Stimulated activated CD8-positive, alpha-beta memory T cell treated with anti-CD3 and anti-CD28 coated beads, Interleukin-12 subunit alpha, Interleukin-12 subunit beta, amount 100 ng/mL, for 24 hours (primary cell): ENCODE results near the gene WDR81.

ENCODE experiments used
- DNase-seq: peaks from one replicate; pipeline ENCODE4 v3.0.0-alpha.2; 2020; ENCODE audit errors: extremely low read depth

WDR81 gene

DNA sequence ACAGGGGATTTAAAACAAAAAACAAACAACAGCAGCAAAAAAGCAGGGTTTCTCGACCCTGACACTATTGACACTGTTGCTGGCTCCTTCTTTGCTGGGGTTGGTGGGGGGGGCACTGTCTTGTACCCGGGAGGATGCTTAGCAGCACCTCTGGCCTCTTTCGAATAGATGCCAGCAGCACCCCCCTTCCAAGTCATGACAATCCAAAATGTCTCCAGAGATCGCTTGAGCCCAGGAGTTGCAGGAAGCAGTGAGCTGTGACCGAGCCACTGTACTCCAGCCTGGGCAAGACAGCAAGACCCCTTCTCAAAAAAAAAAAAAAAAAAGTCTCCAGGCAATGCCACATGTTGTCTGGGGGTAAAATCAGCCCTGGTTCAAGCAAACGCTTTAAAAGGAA, 57.7 kb downstream of the WDR81 start:
- DNase-seq, result no peak

DNA sequence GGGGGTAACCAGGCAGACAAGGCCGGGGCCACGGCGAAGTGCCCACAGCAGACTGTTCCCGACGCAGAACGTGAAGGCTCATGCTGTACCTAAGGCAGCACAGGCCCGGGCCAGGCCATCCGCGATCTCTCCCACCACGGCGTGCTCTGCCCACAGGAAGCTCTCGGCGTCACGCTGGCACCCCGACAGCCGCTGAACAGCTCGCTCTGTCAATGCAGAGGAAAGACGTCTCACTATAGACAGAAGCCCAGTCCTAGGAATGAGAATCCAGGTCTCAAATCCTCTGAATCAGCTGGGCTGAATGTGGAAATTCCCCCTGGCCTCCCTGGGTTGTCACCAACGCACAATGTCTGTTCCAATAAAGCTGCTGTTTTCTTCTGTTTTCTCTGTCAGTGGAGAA, 58.8 kb downstream of the WDR81 start:
- DNase-seq, result no peak

DNA sequence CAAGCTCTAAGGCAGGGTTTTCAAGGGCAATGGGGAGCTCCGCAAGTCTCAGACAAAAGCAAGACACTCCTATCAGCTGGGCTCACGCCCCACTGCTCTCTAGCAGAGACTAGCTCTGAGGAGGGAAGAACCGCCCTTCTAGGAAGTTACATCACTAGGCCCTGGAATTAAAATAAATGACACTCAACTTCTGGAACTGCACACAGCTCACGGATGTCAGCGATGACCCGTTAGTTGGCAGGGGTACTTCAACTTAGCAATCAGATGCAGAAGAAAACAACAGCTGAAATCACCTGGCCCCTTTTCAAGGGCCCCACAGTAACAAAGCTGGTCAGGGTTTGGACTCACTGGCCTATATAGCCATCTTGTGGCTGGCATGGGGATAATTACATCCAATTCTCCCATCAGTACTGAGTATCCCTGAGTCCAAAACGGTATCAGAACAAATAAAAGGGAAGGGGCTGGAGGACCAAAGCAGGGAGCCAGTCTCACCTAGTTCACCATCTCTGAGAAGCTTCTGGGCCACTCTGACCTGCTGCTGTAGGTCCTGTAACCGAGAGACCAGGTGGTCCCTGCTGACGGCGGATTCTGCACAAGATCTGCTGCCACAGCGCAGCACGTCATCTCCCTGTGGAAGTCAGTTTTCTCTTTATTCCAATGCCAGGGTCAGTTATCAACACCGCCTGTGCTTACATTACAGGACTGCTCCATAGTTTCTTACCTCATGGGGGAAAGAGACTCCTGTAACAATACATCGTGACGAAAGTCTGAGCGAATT, 59.5 kb downstream of the WDR81 start:
- no peak for DNase-seq

DNA sequence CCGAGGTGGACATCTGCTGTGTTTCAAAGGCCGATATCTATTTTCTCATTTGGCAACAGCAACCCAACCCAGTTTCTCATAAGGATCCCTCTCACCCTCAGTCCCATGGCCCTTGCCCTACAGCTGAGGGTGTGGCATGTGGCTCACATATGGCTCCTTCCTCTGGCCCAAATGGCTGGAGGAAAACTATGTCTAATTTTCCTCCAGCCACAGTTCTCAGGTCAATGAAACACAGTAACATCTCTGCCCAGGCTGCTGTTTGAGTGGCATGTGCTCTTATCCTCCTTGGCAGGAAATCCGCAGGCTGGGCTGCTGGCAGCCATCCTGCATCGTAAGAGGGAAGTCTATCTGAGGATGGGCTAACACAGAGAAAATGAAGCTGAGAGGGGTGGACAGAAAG, 61.4 kb downstream of the WDR81 start:
- DNase-seq, result no peak

DNA sequence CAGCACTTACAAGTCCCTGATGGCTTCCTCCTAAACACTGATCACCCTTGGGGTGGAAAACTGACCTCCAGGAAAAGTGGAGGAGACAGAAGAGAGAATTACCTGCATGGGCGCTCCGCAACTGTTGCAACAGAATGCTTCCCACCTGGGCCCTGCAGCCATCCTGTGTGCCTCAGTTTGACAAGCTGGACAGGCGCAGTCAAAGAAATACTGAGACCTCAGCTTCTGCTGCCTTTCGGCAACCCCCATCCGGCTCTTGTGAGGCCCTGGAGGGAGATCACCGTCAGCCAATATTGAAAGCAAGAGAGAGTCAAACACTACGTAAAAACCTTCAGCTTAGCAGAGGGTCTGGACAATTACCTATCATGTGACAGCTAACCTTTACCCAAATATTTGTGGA, 62.2 kb downstream of the WDR81 start:
- DNase-seq, result no peak

DNA sequence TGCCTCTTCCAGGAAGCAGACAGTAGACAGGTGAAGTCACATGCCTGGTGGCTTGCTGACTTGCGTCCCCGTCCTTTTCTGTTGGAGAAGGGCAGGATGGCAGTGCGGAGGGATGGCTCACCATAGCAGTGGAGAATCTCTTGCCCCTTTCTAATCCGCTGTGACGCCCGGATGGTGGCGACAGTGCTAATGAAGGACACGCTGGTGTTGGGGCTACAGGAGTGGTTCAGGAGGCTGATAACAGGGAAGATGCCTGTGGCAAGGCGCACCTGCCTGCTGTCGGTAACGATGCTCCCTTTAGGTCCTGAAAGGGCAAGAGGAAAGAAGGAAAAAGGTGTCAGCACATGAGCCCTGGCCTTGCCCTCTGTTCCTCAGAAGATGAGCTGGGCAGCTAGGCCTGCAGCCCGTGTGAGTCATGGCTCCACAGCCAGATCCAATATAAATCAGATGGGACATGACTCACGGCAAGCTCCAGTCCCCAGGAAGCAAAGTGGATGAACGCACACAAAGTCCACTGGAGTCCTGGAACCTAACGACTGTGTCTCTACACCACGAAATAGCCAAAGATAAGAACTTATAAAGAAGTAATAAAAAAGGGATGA, 62.9 kb downstream of the WDR81 start:
- DNase-seq, result no peak
